ENCODE measurements around the gene PWWP2B. TPM values are rescaled to one million over a fixed set of nuclear protein-coding genes. Genes with fewer than 3 reads are reported as not detected.
"Not testable (repeated sequence)": the region's sequence is repeated elsewhere in the genome, so short reads cannot be mapped to it uniquely, and the experiment has no call there.

PWWP2B gene
- polyA plus RNA-seq, 1 donor = 23.7 TPM

DNA sequence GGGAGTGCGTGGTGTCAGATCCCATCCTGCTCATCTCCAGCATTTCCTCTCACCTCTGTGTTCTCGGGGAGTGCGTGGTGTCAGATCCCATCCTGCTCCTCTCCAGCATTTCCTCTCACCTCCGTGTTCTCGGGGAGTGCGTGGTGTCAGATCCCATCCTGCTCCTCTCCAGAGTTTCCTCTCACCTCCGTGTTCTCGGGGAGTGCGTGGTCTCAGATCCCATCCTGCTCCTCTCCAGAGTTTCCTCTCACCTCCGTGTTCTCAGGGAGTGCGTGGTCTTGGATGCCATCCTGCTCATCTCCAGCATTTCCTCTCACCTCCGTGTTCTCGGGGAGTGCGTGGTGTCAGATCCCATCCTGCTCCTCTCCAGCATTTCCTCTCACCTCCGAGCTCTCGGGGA lies 18.0 kb upstream of the PWWP2B start:
- no CpG with 5 or more reads among the region's 16 CpGs for WGBS (ENCODE audit: insufficient coverage, low lambda C conversion rate)
- DNase-seq; H3K4me1 ChIP-seq (ENCODE audit: control insufficient read depth, insufficient read depth, low read length): not testable (repeated sequence)

GRCh38 chr10:132380986-132381385 lies 16.0 kb upstream of the PWWP2B start:
- not testable (repeated sequence) for H3K9me3 ChIP-seq (ENCODE audit: control insufficient read depth, low read depth, low read length); H3K4me3 ChIP-seq (ENCODE audit: low read length); DNase-seq; H3K27me3 ChIP-seq (ENCODE audit: control insufficient read depth, insufficient read depth, low read length); H3K27ac ChIP-seq (ENCODE audit: low read length); H3K36me3 ChIP-seq (ENCODE audit: control insufficient read depth, insufficient read depth, low read length); H3K4me1 ChIP-seq (ENCODE audit: control insufficient read depth, insufficient read depth, low read length)
- WGBS (ENCODE audit: insufficient coverage, low lambda C conversion rate) = no CpG with 5 or more reads among the region's 4 CpGs

More for the DNA sequence above, 18.0 kb upstream of the PWWP2B start:
- H3K27ac ChIP-seq (ENCODE audit: low read length); H3K27me3 ChIP-seq (ENCODE audit: control insufficient read depth, insufficient read depth, low read length); H3K36me3 ChIP-seq (ENCODE audit: control insufficient read depth, insufficient read depth, low read length); H3K4me3 ChIP-seq (ENCODE audit: low read length); H3K9me3 ChIP-seq (ENCODE audit: control insufficient read depth, low read depth, low read length): not testable (repeated sequence)

- H3K9me3 ChIP-seq (ENCODE audit: control insufficient read depth, low read depth, low read length) = no peaks in the 10 kb centered on the region
- WGBS (ENCODE audit: insufficient coverage, low lambda C conversion rate) = no CpG with 5 or more reads among the region's 2 CpGs
- peaks cover 3% of the 10 kb centered on the region for H3K4me1 ChIP-seq (ENCODE audit: control insufficient read depth, insufficient read depth, low read length)
- H3K27ac ChIP-seq (ENCODE audit: low read length) = no peak overlapping the region
- no peaks in the 10 kb centered on the region for H3K36me3 ChIP-seq (ENCODE audit: control insufficient read depth, insufficient read depth, low read length)
- H3K4me3 ChIP-seq (ENCODE audit: low read length) = no peak overlapping the region
- H3K27me3 ChIP-seq (ENCODE audit: control insufficient read depth, insufficient read depth, low read length) = peaks cover 2% of the 10 kb centered on the region
- DNase-seq = no peak
Observed at GRCh38 chr10:132381741-132382140, 15.3 kb upstream of the PWWP2B start.

DNA sequence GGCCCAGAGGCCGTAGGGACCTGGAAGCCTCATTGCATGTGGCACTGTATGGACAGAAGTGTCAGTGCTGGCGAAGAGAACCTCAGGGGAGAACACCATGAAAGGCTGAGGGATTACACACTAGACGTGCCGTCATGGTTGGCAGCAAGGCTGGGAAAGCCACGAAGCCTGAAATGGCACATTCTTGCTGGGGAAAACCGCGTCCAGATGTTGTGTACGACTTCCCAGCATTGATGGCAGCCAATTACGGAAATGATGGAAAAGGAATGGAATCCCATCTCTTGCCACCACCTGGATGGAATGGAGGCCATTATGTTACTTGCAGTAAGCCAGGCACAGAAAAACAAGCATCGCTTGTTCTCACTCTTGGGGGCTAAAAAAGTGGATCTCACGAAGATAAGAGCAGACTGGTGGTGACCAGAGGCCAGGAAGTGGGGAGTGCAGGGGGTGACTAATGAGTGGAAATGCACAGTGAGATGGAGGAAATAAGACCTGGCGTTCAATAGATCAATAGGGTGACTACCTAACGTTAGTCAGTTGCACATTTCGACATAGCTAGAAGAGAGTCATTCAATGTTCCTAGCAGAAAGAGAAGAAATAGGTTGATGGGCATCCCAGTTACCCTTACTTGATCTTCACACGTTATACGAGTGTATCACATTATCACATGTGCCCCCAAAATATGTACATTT lies 14.6 kb upstream of the PWWP2B start:
- 100% methylated on average over 4 of the region's 16 CpGs for WGBS (ENCODE audit: insufficient coverage, low lambda C conversion rate)

GRCh38 chr10:132383101-132383500 lies 13.9 kb upstream of the PWWP2B start:
- H3K27me3 ChIP-seq (ENCODE audit: control insufficient read depth, insufficient read depth, low read length) = peaks cover 2% of the 10 kb centered on the region
- no peak overlapping the region for H3K27ac ChIP-seq (ENCODE audit: low read length)
- no peaks in the 10 kb centered on the region for H3K9me3 ChIP-seq (ENCODE audit: control insufficient read depth, low read depth, low read length)
- no peak for DNase-seq
- peaks cover 8% of the 10 kb centered on the region for H3K4me1 ChIP-seq (ENCODE audit: control insufficient read depth, insufficient read depth, low read length)
- H3K4me3 ChIP-seq (ENCODE audit: low read length) = no peak overlapping the region
- WGBS (ENCODE audit: insufficient coverage, low lambda C conversion rate) = no CpG with 5 or more reads among the region's 8 CpGs
- H3K36me3 ChIP-seq (ENCODE audit: control insufficient read depth, insufficient read depth, low read length) = no peaks in the 10 kb centered on the region

More for the DNA sequence above, 14.6 kb upstream of the PWWP2B start:
- H3K9me3 ChIP-seq (ENCODE audit: control insufficient read depth, low read depth, low read length) = no peaks in the 10 kb centered on the region
- H3K4me3 ChIP-seq (ENCODE audit: low read length) = no peak overlapping the region
- no peaks in the 10 kb centered on the region for H3K36me3 ChIP-seq (ENCODE audit: control insufficient read depth, insufficient read depth, low read length)
- peaks cover 2% of the 10 kb centered on the region for H3K27me3 ChIP-seq (ENCODE audit: control insufficient read depth, insufficient read depth, low read length)
- H3K27ac ChIP-seq (ENCODE audit: low read length) = no peak overlapping the region
- DNase-seq = no peak
- peaks cover 3% of the 10 kb centered on the region for H3K4me1 ChIP-seq (ENCODE audit: control insufficient read depth, insufficient read depth, low read length)

DNA sequence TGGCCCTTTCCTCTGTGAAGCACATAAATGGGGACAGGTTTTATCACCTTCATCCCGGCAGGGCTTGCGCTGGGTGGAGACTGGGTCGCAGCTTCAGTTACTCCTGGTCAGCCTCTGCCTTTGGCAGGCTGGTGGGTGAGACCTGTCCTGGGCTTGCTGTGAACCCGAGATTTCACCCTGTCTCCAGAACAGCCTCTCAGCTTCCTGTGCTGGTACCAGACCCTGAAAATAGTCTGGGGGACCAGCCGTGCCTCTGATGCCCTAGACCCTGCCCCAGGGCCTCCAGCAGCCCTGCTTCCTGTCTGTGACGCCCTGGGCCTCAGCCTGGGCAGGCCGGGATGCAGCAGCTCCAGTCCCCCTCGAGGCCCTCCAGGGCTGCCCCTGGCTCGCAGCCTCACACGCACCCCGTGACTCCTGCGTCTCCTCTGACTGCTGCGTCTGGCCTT lies 13.2 kb upstream of the PWWP2B start:
- no CpG with 5 or more reads among the region's 13 CpGs for WGBS (ENCODE audit: insufficient coverage, low lambda C conversion rate)
- no peak overlapping the region for H3K27ac ChIP-seq (ENCODE audit: low read length)
- H3K4me3 ChIP-seq (ENCODE audit: low read length) = no peak overlapping the region
- DNase-seq = no peak
- no peaks in the 10 kb centered on the region for H3K36me3 ChIP-seq (ENCODE audit: control insufficient read depth, insufficient read depth, low read length)
- H3K4me1 ChIP-seq (ENCODE audit: control insufficient read depth, insufficient read depth, low read length) = peaks cover 9% of the 10 kb centered on the region
- H3K9me3 ChIP-seq (ENCODE audit: control insufficient read depth, low read depth, low read length) = no peaks in the 10 kb centered on the region
- peaks cover 2% of the 10 kb centered on the region for H3K27me3 ChIP-seq (ENCODE audit: control insufficient read depth, insufficient read depth, low read length)

DNA sequence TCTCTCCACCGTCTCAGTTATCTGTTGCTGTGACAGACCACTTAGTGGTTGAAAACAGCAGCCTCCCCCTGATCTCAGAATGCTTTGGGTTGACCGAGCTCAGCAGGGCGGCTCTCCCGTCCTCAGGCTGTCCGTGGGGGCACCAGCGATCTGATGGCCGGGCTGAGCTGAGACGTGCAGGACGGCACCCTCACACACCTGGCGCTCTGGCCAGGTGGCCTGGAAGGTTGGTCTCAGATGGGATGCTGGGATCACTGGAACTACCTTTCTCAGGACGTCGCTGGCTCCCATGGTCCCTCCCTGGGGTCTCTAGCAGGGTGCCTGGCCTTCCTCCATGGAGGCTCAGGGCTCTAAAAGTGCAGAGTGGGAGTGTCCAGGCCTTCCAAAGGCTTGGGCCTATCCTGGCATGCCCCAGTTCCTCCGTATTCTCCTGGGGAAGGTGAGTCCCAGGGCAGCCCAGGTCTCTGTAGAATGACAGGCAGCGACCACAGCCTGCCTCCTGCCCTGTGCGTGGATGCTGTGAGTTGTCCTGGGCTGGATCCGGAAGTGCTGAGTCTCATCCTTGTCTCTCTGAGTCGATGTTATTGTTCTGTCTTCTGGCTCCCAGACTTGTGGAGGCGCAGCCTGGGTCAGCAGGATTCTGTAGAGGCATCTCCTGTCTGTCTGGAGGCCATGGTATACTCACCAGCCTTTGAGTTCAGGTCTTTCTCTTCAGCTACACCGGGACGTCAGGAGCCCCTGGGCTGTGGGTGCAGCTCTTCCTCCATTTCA lies 12.2 kb upstream of the PWWP2B start:
- H3K4me1 ChIP-seq (ENCODE audit: control insufficient read depth, insufficient read depth, low read length) = peaks cover 19% of the 10 kb centered on the region
- WGBS (ENCODE audit: insufficient coverage, low lambda C conversion rate) = 100% methylated on average over 1 of the region's 20 CpGs
- no peaks in the 10 kb centered on the region for H3K9me3 ChIP-seq (ENCODE audit: control insufficient read depth, low read depth, low read length)
- DNase-seq = no peak
- peaks cover 2% of the 10 kb centered on the region for H3K27me3 ChIP-seq (ENCODE audit: control insufficient read depth, insufficient read depth, low read length)
- H3K27ac ChIP-seq (ENCODE audit: low read length) = no peak overlapping the region
- no peaks in the 10 kb centered on the region for H3K36me3 ChIP-seq (ENCODE audit: control insufficient read depth, insufficient read depth, low read length)
- H3K4me3 ChIP-seq (ENCODE audit: low read length) = no peak overlapping the region

DNA sequence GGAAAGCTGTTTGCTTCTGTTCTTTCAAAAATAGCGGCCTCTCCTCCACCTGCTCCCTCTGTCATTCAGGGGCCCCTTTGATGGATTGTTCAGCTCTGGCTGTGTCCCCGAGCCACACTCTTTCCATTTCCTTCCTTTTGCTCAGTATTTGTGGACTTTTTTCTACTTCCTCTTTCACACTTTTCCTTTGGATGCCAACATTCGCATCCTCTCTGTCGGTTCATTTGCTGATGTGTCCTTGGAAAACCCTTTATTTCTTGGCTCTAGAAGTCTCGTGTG lies 11.7 kb upstream of the PWWP2B start:
- Histone ChIP-seq H3K4me3 (ENCODE audit: low read length) (no peak overlapping the region), H3K27me3 (ENCODE audit: control insufficient read depth, insufficient read depth, low read length) (peaks cover 2% of the 10 kb centered on the region), H3K9me3 (ENCODE audit: control insufficient read depth, low read depth, low read length) (no peaks in the 10 kb centered on the region), H3K27ac (ENCODE audit: low read length) (no peak overlapping the region), H3K36me3 (ENCODE audit: control insufficient read depth, insufficient read depth, low read length) (no peaks in the 10 kb centered on the region), H3K4me1 (ENCODE audit: control insufficient read depth, insufficient read depth, low read length) (peaks cover 22% of the 10 kb centered on the region)
- DNase-seq = no peak
- 69% methylated on average over 2 of the region's 5 CpGs for WGBS (ENCODE audit: insufficient coverage, low lambda C conversion rate)

DNA sequence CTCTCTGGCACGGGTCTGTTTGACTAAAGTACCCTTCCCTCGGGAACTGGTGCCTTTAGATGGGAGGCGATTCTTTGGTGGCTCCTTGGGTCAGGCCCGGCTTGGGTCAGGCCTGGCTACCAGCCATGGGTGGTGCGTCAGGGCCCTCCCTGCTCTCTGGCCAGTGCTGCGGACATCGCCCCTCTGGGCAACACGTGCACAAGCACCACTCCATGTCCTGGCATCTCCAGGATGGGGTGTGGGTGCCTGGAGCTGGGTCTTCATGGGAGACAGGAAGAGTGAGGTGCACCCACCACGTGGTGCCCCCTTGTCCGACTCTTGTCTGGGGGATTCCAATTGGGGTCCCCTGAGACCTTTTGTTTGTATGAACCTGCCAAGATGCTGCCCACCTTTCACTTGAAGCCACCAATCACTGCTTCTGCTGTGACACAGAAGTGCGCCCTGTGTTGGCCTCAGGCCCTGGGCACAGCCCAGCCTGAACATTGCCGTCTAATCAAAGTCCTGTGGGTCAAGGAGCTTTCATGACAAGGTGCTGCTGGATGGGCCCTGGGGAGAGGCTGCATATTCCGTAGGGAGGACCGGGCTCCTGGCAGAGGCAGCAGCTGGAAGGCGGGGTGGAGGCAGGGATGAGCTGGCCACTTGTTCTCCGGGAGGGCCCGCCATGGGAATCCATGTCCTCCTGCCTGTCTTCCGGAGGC lies 11.1 kb upstream of the PWWP2B start:
- peak in 1 of 2 donors; percentile 36 for DNase-seq
- Histone ChIP-seq H3K27me3 (ENCODE audit: control insufficient read depth, insufficient read depth, low read length) (peaks cover 2% of the 10 kb centered on the region), H3K4me3 (ENCODE audit: low read length) (no peak overlapping the region), H3K4me1 (ENCODE audit: control insufficient read depth, insufficient read depth, low read length) (peaks cover 25% of the 10 kb centered on the region), H3K9me3 (ENCODE audit: control insufficient read depth, low read depth, low read length) (no peaks in the 10 kb centered on the region), H3K27ac (ENCODE audit: low read length) (no peak overlapping the region), H3K36me3 (ENCODE audit: control insufficient read depth, insufficient read depth, low read length) (no peaks in the 10 kb centered on the region)
- no CpG with 5 or more reads among the region's 18 CpGs for WGBS (ENCODE audit: insufficient coverage, low lambda C conversion rate)

- no peak overlapping the region for H3K27ac ChIP-seq (ENCODE audit: low read length)
- no CpG with 5 or more reads among the region's 9 CpGs for WGBS (ENCODE audit: insufficient coverage, low lambda C conversion rate)
- H3K4me1 ChIP-seq (ENCODE audit: control insufficient read depth, insufficient read depth, low read length) = peaks cover 31% of the 10 kb centered on the region
- H3K36me3 ChIP-seq (ENCODE audit: control insufficient read depth, insufficient read depth, low read length) = no peaks in the 10 kb centered on the region
- no peak for DNase-seq
- peaks cover 2% of the 10 kb centered on the region for H3K27me3 ChIP-seq (ENCODE audit: control insufficient read depth, insufficient read depth, low read length)
- H3K9me3 ChIP-seq (ENCODE audit: control insufficient read depth, low read depth, low read length) = no peaks in the 10 kb centered on the region
- H3K4me3 ChIP-seq (ENCODE audit: low read length) = no peak overlapping the region
Observed at GRCh38 chr10:132386419-132386831, 10.6 kb upstream of the PWWP2B start.

Data from large intestine (tissue), 3 donors.